ENCODE results near the gene UBE2D1.

Gene UBE2D1

GRCh38 chr10:58341947-58342346 lies 7.1 kb downstream of the UBE2D1 start:
- no peak for DNase-seq

DNA sequence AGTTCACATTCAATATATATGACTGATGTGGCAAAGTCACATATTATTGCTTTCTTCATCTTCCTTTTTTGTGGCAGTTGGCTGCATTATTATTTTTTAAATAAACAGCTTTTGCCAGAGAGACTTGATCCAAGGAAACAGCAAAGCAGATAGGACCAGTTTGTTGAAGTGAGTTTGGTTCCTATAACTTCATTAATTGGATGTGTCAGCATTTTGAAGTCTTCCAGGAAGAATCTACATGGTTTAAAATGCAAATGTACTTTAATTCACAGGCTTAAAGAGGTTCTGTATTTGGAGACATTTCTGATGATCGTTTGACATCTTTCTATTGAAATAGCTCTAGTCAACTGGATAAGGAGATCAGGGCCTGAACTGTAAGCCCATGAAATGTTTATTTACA lies 13.2 kb downstream of the UBE2D1 start:
- DNase-seq = no peak

- no peak for DNase-seq
Observed at GRCh38 chr10:58348571-58349033, 13.8 kb downstream of the UBE2D1 start.

- peak; percentile 24 for DNase-seq
Observed at GRCh38 chr10:58350023-58350422, 15.2 kb downstream of the UBE2D1 start.

DNA sequence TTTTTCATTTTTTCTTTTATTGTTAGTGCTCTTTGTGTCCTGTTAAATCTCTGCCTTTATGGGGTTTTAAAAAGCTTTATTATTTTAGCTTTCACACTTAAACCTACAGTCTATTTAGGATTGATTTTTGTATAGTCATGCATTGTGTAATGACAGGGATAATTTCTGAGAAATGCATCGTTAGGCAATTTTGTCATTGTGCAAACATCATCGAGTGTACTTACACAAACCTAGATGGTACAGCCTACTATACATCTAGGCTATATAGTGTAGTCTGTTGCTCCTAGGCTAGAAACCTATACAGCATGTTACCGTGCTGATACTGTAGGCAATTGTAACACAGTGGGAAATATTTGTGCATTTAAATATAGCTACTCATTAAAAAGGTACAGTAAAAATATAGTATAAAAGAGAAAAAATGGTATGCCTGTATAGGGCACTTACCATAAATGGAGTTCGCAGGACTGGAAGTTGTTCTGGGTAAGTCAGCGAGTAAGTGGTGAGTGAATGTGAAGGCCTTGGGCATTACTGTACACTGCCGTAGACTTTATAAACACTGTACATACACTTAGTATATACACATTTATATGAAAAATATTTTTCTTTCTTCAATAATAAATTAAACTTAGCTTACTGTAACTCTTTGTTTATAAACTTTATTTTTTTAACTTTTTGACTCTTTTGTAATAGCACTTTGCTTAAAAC lies 16.0 kb downstream of the UBE2D1 start:
- DNase-seq = peak; percentile 88

DNA sequence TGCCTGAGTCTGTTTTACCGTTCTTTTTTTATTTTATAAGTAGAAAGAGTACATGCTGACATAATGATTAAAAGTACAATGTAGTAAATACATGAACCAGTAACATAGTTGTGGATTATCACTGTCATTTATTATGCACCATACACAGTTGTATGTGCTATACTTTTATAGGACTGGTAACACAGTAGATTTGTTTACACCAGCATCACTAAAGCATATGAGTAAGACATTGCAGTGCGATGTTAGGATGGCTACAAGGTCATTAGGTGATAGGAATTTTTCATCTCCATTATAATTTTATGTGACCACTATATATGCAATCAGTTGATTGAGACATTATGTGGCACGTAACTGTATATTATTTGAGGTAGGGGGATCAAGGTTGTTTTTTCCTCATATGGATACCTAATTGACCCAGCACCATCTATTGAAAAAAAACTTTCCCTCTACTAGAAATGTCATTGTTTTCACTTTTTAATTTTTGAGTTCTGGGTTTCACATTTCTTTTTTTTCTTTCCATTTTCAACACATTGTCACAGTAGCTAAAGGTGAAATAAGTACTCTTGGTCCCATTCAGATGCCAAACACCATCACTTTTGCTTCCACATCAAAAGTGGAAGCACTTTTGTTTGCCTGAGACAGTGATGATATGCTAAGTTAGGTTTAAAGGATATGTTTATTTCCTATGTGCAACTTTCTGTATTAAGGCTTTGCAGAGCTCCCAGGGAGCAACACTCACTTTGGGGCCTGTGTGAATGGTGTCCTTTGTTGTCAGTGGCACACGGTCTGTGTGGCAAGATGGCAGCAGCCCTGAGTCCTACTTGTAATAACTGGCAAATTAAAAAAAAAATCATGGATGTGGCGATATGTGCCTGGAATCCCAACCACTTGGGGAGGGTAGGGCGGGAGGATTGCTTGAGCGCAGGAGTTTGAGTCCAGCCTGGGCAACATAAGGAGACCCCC lies 17.1 kb downstream of the UBE2D1 start:
- no peak for DNase-seq

DNA sequence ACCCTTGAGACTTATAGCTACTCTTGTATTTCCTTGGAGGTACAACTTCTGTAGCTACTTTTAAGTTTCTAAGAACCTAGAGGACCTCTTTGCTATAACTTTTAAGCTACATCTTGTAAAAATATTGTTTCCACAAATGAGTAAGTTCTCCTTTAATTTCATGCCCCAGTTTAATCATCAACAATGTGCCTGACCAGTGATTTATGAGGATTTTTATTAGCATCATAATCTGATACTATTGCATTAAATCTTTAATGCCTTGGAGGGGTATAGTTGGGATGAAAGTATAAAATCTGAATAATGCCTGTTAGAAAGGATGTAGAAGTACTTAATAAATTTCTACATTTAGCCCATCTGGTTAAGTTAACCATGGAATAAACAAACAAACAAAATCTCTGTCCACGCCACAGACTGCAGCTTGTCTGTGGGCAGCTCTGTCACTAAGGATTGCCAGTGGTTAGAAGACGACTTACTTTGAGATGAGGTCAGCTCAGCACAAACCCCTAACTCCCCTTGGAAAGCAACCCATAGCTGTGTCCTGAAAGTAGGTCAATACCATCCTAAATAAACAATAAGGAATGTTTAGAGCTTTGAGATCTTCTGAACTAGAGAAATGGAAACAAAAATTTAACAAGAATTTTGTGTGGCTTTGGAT lies 18.3 kb downstream of the UBE2D1 start:
- DNase-seq = no peak

DNA sequence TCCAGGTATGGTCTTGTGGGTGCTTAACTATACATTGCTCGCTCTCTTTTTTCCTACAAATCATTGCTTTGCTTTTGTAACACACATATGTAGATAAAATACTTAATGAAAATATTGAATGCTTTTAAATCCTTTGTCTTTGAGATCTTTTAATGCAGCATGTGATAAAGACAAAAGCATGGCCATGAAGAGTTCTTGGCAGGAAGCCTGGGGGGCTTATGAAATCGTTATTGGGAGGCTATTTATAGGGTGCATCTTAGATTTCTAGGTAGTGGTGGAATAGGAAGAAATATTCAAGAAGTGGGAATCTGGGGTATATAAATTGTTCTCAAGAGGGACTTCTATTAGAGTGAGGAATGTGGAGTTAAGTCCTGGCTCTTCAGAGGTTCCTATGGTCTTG lies 21.9 kb downstream of the UBE2D1 start:
- DNase-seq = no peak

DNA sequence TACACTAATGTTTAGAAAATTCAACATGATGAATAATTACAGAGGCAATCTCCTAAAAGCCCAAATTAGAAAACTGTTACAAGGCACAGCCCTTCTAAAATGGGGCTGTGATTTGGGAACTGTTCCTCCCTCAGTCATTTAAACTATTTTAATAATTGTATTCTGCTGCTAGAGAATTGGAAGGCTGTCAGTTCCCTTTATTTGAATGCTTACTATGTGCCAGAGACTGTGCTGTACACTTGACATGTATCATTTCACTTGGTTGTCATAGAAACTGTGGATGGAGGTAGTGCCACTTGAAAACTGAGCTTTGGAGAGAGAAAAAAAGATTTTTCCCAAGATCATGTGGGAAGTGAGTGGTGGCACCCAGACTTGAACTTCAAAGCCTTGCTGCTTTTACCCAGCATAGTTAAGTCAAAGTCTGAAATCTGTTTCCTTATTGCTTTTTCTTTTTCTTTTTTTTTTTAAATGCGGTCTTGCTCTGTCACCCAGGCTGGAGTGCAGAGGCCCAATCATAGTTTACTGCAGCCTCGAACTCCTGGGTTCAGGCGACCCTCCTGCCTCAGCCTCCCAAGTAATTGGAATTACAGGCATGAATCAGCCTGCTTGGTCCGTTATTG lies 23.6 kb downstream of the UBE2D1 start:
- no peak for DNase-seq

DNA sequence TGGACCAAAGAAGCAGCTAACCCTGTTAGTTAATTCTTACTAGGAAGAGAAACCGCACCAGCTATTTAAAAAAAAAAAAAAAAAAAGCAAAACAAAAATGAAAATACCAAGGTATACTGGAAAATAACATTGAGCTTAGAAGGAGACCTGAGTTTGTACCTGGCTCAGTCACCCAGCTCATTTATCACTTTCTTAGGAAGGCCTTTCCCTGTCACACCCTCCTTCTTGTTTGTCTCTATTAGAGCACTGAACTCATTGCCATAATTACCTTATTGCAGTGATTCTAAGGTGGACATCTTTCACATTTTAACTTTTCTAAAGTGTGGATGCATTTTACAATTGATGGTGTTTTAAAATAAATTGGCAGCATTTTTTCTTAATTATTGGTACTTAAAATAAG lies 24.1 kb downstream of the UBE2D1 start:
- DNase-seq = no peak

- DNase-seq = no peak
Observed at GRCh38 chr10:58359541-58359940, 24.7 kb downstream of the UBE2D1 start.

- peak; percentile 21 for DNase-seq
Observed at GRCh38 chr10:58360412-58361004, 25.7 kb downstream of the UBE2D1 start.

DNA sequence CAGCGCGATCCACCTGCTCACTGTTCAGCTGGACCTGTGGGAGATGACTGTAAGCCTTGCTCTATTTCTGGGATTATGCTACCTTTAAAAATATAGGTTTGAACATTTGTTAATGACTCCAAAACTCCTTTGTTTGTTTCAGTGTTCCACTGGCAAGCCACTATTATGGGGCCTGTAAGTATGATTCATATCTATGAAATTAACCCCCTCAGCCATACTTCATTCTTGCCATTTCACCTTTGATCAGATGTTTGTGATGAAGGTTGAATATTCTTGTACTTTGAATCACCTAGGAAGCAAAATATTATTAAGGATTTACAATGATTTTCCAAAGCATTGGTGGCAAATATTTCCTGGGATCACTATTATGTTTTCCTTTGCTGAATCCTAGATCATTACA lies 26.5 kb downstream of the UBE2D1 start:
- no peak for DNase-seq

GRCh38 chr10:58362027-58362789 lies 27.4 kb downstream of the UBE2D1 start:
- no peak for DNase-seq

DNA sequence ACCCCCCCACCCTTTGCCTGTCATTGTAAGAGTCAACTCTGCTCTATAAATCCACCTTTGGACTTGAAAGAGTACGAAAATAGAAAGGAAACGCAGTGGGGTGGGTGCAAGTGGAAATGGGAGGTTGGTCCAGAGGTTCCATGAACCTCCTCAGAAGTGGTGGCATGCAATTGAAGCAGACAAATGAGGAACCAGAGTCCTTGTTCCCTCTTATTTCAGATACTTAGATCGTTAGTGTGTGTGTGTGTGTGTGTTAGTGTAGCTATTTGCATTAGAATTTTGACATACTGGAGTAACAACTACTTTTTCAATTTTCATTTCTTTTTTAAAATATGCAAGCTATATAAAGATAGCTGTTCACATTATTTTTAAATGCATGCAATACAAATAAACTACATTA lies 32.3 kb downstream of the UBE2D1 start:
- DNase-seq = peak; percentile 49

- DNase-seq = no peak
Observed at GRCh38 chr10:58371473-58371872, 36.7 kb downstream of the UBE2D1 start.

DNA sequence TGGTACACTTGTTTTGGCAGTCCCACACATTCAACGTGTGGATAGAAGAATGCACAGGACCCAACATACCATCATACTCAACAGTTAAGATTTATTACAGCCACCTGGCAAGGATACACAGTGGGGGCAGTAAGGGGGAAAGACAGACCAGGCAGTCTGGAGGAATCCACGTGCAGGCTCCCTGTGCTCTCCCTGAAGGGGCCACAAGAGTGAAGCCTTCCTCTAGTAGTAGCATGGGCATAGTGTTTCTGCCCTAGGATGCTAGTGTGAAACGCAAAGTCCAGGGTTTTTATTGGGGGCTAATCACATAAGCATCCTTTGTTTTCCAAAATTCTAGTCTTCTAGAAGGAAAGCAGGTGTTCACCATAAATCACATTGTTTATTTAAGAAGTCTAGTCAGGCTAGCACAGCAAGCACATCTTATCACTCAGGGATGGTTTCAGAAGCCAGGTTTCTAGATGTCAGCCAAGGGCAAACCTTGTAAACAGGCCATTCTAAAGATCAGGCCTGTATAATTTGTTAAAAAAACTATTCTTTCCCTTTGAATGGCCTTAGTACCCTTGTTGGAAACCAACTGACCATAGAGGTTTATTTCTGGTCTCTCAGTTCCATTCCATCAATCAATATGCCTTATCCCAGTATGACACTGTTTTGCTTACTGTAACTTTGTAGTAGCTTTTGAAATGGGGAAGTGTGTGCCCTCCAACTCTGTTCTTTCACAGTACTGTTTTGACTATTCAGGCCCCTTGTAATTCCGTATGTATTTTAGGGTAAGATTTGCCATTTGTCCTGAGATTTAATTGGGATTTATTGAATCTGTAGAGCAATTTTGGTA lies 38.0 kb downstream of the UBE2D1 start:
- DNase-seq = no peak

DNA sequence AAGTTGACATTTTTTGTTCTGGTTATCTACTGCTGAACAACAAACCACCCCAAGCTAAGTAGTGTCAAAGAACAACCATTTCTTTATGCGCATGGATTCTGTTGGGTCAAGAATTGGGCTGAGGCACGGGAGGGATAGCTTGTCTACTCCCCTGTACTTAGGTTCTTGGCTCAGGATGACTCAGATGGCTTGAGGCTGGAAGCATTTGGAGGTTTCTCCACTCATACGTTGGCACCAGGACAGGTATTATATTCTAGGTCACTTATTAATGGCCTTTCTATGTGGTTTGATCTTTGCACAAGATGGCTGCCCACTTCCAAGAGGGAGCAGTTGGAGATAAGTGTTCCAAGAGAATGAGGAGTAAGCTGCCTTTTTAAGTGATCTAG lies 38.6 kb downstream of the UBE2D1 start:
- DNase-seq = no peak

- no peak for DNase-seq
Observed at GRCh38 chr10:58382489-58382995, 47.7 kb downstream of the UBE2D1 start.

GRCh38 chr10:58384095-58384494 lies 49.3 kb downstream of the UBE2D1 start:
- DNase-seq = peak; percentile 87

DNA sequence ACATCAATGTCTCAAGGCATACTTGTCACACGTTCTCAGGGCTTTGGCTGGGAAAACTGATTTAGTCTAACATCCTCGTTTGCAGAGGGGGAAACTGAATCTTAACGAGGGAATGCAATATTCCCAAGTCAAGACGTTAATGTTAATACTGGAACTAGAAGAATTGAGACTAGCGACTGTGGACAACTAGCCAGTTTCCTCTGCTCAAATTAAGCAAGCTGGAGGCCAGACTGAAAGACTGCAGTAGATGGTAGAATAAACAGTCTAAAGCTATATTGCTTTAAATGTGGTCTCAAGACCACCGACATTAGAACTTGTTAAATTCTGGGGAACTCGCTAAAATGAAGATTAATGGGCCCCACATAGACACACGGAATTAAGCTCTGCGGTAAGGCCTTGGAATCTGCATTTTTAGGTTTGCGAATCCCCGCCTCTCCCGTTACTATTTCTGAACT lies 49.8 kb downstream of the UBE2D1 start:
- peak; percentile 26 for DNase-seq

Measured in inflammatory macrophage treated with lipopolysaccharide for 4 hours (primary cell).